ENCODE data around the gene FRY. TPM values are rescaled to one million over a fixed set of nuclear protein-coding genes. Genes with fewer than 3 reads are reported as not detected.

The FRY gene
- total and polyA plus RNA-seq, 4 donors = 6.2 to 31.2 (median 12.7) TPM

- no peak for DNase-seq (ENCODE audit: low spot score)
- H3K9me3 ChIP-seq (ENCODE audit: control insufficient read depth in 4 of 4, low read length in 3 of 4) = no peaks in the 10 kb centered on the region
- no peaks in the 10 kb centered on the region for H3K27me3 ChIP-seq (ENCODE audit: control insufficient read depth in 4 of 4, insufficient read depth in 4 of 4, low read length in 3 of 4)
- H3K27ac ChIP-seq (ENCODE audit: low read depth in 1 of 2, low read length in 2 of 2) = no peak overlapping the region
- H3K9ac ChIP-seq (ENCODE audit: low read depth in 1 of 2, low read length in 2 of 2) = no peak overlapping the region
- no peaks in the 10 kb centered on the region for H3K36me3 ChIP-seq (ENCODE audit: control insufficient read depth in 4 of 4, insufficient read depth in 3 of 4, low read depth in 1 of 4, low read length in 3 of 4)
- WGBS = 94% methylated on average over 1 of the region's 1 CpG
- no peaks in the 10 kb centered on the region for H3K4me1 ChIP-seq (ENCODE audit: control insufficient read depth in 4 of 4, insufficient read depth in 4 of 4, low read length in 3 of 4)
- TF ChIP-seq EGR1 (IDR thresholded peaks at IDR 0.05; ENCODE audit: low read depth in 2 of 2) (no peak), HNF4A (conservative IDR thresholded peaks at IDR 0.05) (no peak), ATF3 (IDR thresholded peaks at IDR 0.05) (no peak), GABPA (IDR thresholded peaks at IDR 0.05 in 1 of 2, conservative IDR thresholded peaks at IDR 0.05 in 1 of 2) (no peak), MAX (IDR thresholded peaks at IDR 0.05) (no peak), NR2F2 (IDR thresholded peaks at IDR 0.05) (no peak), YY1 (IDR thresholded peaks at IDR 0.05) (no peak), ZBTB33 (IDR thresholded peaks at IDR 0.05) (no peak), FOXA1 (IDR thresholded peaks at IDR 0.05) (no peak), HNF4G (IDR thresholded peaks at IDR 0.05) (no peak), SP1 (IDR thresholded peaks at IDR 0.05) (no peak), JUND (IDR thresholded peaks at IDR 0.05) (no peak), RXRA (IDR thresholded peaks at IDR 0.05) (no peak), TAF1 (conservative IDR thresholded peaks at IDR 0.05) (no peak), RAD21 (IDR thresholded peaks at IDR 0.05) (no peak), CTCF (IDR thresholded peaks at IDR 0.05; ENCODE audit: low read depth, low read length, missing input control) (no peak), FOXA2 (IDR thresholded peaks at IDR 0.05) (no peak)
- TF ChIP-seq, protein P1, sequence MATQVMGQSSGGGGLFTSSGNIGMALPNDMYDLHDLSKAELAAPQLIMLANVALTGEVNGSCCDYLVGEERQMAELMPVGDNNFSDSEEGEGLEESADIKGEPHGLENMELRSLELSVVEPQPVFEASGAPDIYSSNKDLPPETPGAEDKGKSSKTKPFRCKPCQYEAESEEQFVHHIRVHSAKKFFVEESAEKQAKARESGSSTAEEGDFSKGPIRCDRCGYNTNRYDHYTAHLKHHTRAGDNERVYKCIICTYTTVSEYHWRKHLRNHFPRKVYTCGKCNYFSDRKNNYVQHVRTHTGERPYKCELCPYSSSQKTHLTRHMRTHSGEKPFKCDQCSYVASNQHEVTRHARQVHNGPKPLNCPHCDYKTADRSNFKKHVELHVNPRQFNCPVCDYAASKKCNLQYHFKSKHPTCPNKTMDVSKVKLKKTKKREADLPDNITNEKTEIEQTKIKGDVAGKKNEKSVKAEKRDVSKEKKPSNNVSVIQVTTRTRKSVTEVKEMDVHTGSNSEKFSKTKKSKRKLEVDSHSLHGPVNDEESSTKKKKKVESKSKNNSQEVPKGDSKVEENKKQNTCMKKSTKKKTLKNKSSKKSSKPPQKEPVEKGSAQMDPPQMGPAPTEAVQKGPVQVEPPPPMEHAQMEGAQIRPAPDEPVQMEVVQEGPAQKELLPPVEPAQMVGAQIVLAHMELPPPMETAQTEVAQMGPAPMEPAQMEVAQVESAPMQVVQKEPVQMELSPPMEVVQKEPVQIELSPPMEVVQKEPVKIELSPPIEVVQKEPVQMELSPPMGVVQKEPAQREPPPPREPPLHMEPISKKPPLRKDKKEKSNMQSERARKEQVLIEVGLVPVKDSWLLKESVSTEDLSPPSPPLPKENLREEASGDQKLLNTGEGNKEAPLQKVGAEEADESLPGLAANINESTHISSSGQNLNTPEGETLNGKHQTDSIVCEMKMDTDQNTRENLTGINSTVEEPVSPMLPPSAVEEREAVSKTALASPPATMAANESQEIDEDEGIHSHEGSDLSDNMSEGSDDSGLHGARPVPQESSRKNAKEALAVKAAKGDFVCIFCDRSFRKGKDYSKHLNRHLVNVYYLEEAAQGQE (IDR thresholded peaks at IDR 0.05) = no peak
- H3K4me3 ChIP-seq (ENCODE audit: low read depth in 1 of 3, low read length in 3 of 3) = no peak overlapping the region
Observed at GRCh38 chr13:32347651-32348050, 316.1 kb downstream of the FRY start.
